HepG2 (cell line): ENCODE data around the gene GNA12. TPM values are rescaled to one million over a fixed set of nuclear protein-coding genes. Genes with fewer than 3 reads are reported as not detected.

Source experiments
- ATF1 ChIP-seq: IDR thresholded peaks from 2 replicates; pipeline ENCODE4 v1.6.1; 2016; ENCODE audit warnings: mild to moderate bottlenecking, control low read depth
- CEBPB ChIP-seq: IDR thresholded peaks from 2 replicates; pipeline ENCODE4 v1.6.1; 2011; ENCODE audit warnings: low read depth, low read length, improper control_type of control experiment, borderline replicate concordance
- CREM ChIP-seq, 2 experiments: sonication (generic) in 1 of 2; formaldehyde crosslinking in 1 of 2; IDR thresholded peaks; 2 replicates each; pipeline versions ENCODE4 v1.4.0 to v1.6.1; 2016 to 2020; ENCODE audit warnings: antibody characterized with exemption in 1 of 2, mild to moderate bottlenecking in 1 of 2, missing genetic modification reagents in 1 of 2
- HNF1A ChIP-seq, 2 experiments: sonication (generic) in 1 of 2; formaldehyde crosslinking in 1 of 2; IDR thresholded peaks; 2 replicates each; pipeline versions ENCODE4 v1.4.0 to v1.6.1; 2016 to 2020; ENCODE audit warnings: borderline replicate concordance in 1 of 2, low read depth in 1 of 2, mild to moderate bottlenecking in 1 of 2, missing genetic modification reagents in 1 of 2
- IKZF1 ChIP-seq: fragments of 450-650 bp; IDR thresholded peaks from 2 replicates; pipeline ENCODE4 v1.7.1; 2016
- IRF2 ChIP-seq: IDR thresholded peaks from 2 replicates; pipeline ENCODE4 v1.6.1; 2018; ENCODE audit warnings: missing genetic modification reagents, missing compliant biosample characterization
- POGZ ChIP-seq: sonication (generic); formaldehyde crosslinking; IDR thresholded peaks from 2 replicates; pipeline ENCODE4 v1.4.0; 2020; ENCODE audit warnings: mild to moderate bottlenecking, missing genetic modification reagents
- PREB ChIP-seq: sonication (generic); formaldehyde crosslinking; IDR thresholded peaks from 2 replicates; pipeline ENCODE4 v1.4.0; 2020; ENCODE audit warnings: missing genetic modification reagents
- RARA ChIP-seq: IDR thresholded peaks from 2 replicates; pipeline ENCODE4 v1.6.1; 2016; ENCODE audit warnings: missing genetic modification reagents, missing compliant biosample characterization
- SAFB2 ChIP-seq: sonication (generic); formaldehyde crosslinking; IDR thresholded peaks from 2 replicates; pipeline ENCODE4 v1.5.1; 2020; ENCODE audit warnings: missing genetic modification reagents, low read depth, mild to moderate bottlenecking, borderline replicate concordance
- SOX5 ChIP-seq: IDR thresholded peaks from 2 replicates; pipeline ENCODE4 v1.6.1; 2016; ENCODE audit warnings: borderline replicate concordance
- TFDP1 ChIP-seq: IDR thresholded peaks from 2 replicates; pipeline ENCODE4 v1.6.1; 2016; ENCODE audit warnings: missing compliant biosample characterization, missing genetic modification reagents, borderline replicate concordance
- ZMAT3 ChIP-seq: sonication (generic); formaldehyde crosslinking; conservative IDR thresholded peaks from 2 replicates; pipeline ENCODE4 v1.7.0; 2021; ENCODE audit warnings: missing genetic modification reagents
- ZMYM4 ChIP-seq: sonication (generic); formaldehyde crosslinking; IDR thresholded peaks from 2 replicates; pipeline ENCODE4 v1.8.1; 2023; ENCODE audit warnings: mild to moderate bottlenecking, missing genetic modification reagents
- ZNF644 ChIP-seq: IDR thresholded peaks from 2 replicates; pipeline ENCODE4 v1.6.1; 2016; ENCODE audit warnings: low read depth
- polyA plus RNA-seq, 8 experiments: library from polyadenylated mRNA; depleted of rRNA in 3 of 8; stranded (reverse) in 7 of 8; unstranded in 1 of 8; fragments of >200 nt; fragmentation: Illumina TruSeq in 4 of 8; extraction: Trizol in 4 of 8; gene quantifications; 2 replicates each; pipeline versions ENCODE4 v1.2.1 to v1.2.3, GENCODE V29; 2011 to 2016; ENCODE audit warnings: low read depth in 4 of 8, missing spikeins in 1 of 8, mixed read lengths in 1 of 8; ENCODE audit not compliant: insufficient read depth in 1 of 8
- total RNA-seq, 5 experiments: library from RNA; depleted of rRNA; stranded (reverse); fragments of >200 nt; fragmentation: Illumina TruSeq; extraction: Trizol; gene quantifications; 2 replicates each; pipeline ENCODE4 v1.2.3, GENCODE V29; 2016; ENCODE audit warnings: low read depth in 1 of 5
- TF ChIP-seq, protein P1 (sequence below): sonication (generic); formaldehyde crosslinking; IDR thresholded peaks from 2 replicates; pipeline ENCODE4 v1.4.0; 2020; ENCODE audit warnings: missing genetic modification reagents
- TF ChIP-seq, protein P2 (sequence below): IDR thresholded peaks from 2 replicates; pipeline ENCODE4 v1.6.1; 2016; ENCODE audit warnings: low read depth, borderline replicate concordance
- TF ChIP-seq, protein P3 (sequence below): IDR thresholded peaks from 2 replicates; pipeline ENCODE4 v1.6.1; 2016; ENCODE audit warnings: mild to moderate bottlenecking

Gene GNA12
- total and polyA plus RNA-seq, 2 of the 13 experiments (the other 11 are each of a cell fraction or from before 2014, with no cell fraction given) = 16.2 to 50.9 TPM

- TF ChIP-seq, protein P1, sequence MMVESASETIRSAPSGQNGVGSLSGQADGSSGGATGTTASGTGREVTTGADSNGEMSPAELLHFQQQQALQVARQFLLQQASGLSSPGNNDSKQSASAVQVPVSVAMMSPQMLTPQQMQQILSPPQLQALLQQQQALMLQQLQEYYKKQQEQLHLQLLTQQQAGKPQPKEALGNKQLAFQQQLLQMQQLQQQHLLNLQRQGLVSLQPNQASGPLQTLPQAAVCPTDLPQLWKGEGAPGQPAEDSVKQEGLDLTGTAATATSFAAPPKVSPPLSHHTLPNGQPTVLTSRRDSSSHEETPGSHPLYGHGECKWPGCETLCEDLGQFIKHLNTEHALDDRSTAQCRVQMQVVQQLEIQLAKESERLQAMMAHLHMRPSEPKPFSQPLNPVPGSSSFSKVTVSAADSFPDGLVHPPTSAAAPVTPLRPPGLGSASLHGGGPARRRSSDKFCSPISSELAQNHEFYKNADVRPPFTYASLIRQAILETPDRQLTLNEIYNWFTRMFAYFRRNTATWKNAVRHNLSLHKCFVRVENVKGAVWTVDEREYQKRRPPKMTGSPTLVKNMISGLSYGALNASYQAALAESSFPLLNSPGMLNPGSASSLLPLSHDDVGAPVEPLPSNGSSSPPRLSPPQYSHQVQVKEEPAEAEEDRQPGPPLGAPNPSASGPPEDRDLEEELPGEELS (CRISPR knock-in tag) = peak; percentile 66; the same call in 1 of the 2 replicates
- peak; percentile 81 for TF ChIP-seq IRF2 (CRISPR knock-in tag)
- 0 out of 2 replicates have a peak, but pooled peaks have one; percentile 29 for TF ChIP-seq CREM (IDR thresholded peaks at IDR 0.05)
- no peak for TF ChIP-seq CREM (CRISPR knock-in tag; IDR thresholded peaks at IDR 0.05)
- TF ChIP-seq, protein P2, sequence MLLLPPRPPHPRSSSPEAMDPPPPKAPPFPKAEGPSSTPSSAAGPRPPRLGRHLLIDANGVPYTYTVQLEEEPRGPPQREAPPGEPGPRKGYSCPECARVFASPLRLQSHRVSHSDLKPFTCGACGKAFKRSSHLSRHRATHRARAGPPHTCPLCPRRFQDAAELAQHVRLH = 0 out of 2 replicates have a peak, but pooled peaks have one; percentile 39
- no peak for TF ChIP-seq ATF1
- peak; percentile 83; the same call in 1 of the 2 replicates for TF ChIP-seq CEBPB
- no peak for TF ChIP-seq HNF1A (IDR thresholded peaks at IDR 0.05; ENCODE audit: low read depth)
- no peak for TF ChIP-seq HNF1A (CRISPR knock-in tag; IDR thresholded peaks at IDR 0.05; ENCODE audit: borderline replicate concordance)
- TF ChIP-seq, protein P3, sequence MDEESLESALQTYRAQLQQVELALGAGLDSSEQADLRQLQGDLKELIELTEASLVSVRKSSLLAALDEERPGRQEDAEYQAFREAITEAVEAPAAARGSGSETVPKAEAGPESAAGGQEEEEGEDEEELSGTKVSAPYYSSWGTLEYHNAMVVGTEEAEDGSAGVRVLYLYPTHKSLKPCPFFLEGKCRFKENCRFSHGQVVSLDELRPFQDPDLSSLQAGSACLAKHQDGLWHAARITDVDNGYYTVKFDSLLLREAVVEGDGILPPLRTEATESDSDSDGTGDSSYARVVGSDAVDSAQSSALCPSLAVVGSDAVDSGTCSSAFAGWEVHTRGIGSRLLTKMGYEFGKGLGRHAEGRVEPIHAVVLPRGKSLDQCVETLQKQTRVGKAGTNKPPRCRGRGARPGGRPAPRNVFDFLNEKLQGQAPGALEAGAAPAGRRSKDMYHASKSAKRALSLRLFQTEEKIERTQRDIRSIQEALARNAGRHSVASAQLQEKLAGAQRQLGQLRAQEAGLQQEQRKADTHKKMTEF = peak; percentile 48; the same call in 1 of the 2 replicates
- no peak for TF ChIP-seq SOX5 (CRISPR knock-in tag)
- TF ChIP-seq SAFB2 (CRISPR knock-in tag) = peak; percentile 24; the same call in 1 of the 2 replicates
- TF ChIP-seq IKZF1 = no peak
- no peak for TF ChIP-seq PREB (CRISPR knock-in tag)
- 0 out of 2 replicates have a peak, but pooled peaks have one; percentile 26 for TF ChIP-seq ZMAT3 (CRISPR knock-in tag)
- peak; percentile 57; the same call in 1 of the 2 replicates for TF ChIP-seq ZMYM4 (CRISPR knock-in tag)
- TF ChIP-seq RARA (CRISPR knock-in tag) = peak; percentile 73
- TF ChIP-seq ZNF644 (CRISPR knock-in tag) = peak; percentile 13; the same call in 1 of the 2 replicates
- peak; percentile 53 for TF ChIP-seq POGZ (CRISPR knock-in tag)
- TF ChIP-seq TFDP1 = peak; percentile 14; the same call in 1 of the 2 replicates
Observed at GRCh38 chr7:2805213-2805944, 38.7 kb downstream of the GNA12 start (continued).
